ENCODE data around the gene CBX6. TPM values are rescaled to one million over a fixed set of nuclear protein-coding genes. Genes with fewer than 3 reads are reported as not detected.
"Not testable (repeated sequence)": the region's sequence is repeated elsewhere in the genome, so short reads cannot be mapped to it uniquely, and the experiment has no call there.

Gene CBX6
- total and polyA plus RNA-seq, 4 donors: 14.6 to 79.2 (median 23.3) TPM

DNA sequence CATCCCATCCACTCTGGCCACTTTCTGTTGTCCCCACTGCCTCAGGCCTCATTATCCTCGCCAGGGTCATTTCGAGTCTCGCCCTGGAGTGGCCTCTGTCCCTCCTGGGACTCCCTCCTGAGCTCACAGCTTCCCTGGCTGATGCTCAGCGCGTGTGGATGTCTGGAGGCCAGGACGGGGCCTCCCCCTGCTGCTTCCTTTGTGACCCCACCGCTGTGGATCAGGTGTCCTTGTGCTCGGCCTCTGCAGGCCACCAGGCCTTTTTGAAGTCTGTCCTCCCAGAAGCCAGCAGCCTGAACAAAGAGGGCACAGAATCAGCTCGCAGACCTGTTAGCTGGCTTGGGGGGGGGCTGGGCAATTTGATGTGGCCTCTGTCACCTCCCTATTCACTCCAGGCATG lies 13.5 kb downstream of the CBX6 start:
- 73 to 81% methylated on average over 9 of the region's 9 CpGs for WGBS, 2 donors

DNA sequence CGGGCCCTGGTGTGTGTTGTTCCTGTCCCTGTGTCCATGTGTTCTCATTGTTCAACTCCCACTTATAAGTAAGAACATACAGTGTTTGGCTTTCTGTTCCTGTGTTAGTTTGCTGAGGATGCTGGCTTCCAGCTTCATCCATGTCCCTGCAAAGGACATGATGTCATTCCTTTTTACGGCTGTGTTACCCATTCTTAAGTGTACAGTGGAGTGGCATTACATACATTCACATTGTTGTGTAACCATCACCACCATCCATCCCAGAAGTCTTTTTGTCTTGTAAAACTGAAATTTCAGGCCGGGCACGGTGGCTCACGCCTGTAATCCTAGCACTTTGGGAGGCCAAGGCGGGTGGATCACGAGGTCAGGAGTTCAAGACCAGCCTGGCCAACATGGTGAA lies 17.5 kb downstream of the CBX6 start:
- H3K27me3 ChIP-seq (ENCODE audit: control insufficient read depth in 3 of 3, insufficient read depth in 3 of 3, low read length in 2 of 3); H3K9ac ChIP-seq (ENCODE audit: insufficient read depth in 1 of 2, low read length in 2 of 2); H3K4me1 ChIP-seq (ENCODE audit: control insufficient read depth in 5 of 5, insufficient read depth in 5 of 5, low read length in 5 of 5); ATAC-seq (ENCODE audit: insufficient read depth, low FRiP score); H3K36me3 ChIP-seq (ENCODE audit: control insufficient read depth in 4 of 4, insufficient read depth in 4 of 4, low read length in 4 of 4); H3K9me3 ChIP-seq (ENCODE audit: control insufficient read depth in 4 of 4, insufficient read depth in 3 of 4, low read length in 3 of 4); DNase-seq; H3K27ac ChIP-seq (ENCODE audit: low read depth in 1 of 2, low read length in 1 of 2); H3K4me3 ChIP-seq: not testable (repeated sequence)
- WGBS, 2 donors: 85 to 86% methylated on average over 7 of the region's 7 CpGs

More for the DNA sequence above, 13.5 kb downstream of the CBX6 start:
- Histone ChIP-seq H3K27me3 (ENCODE audit: control insufficient read depth in 3 of 3, insufficient read depth in 3 of 3, low read length in 2 of 3) (peaks cover 0 to 4% (median 0%) of the 10 kb centered on the region in 3 donors), H3K36me3 (ENCODE audit: control insufficient read depth in 4 of 4, insufficient read depth in 4 of 4, low read length in 4 of 4) (no peaks in the 10 kb centered on the region), H3K9ac (ENCODE audit: insufficient read depth in 1 of 2, low read length in 2 of 2) (no peak overlapping the region), H3K27ac (ENCODE audit: low read depth in 1 of 2, low read length in 1 of 2) (no peak overlapping the region), H3K9me3 (ENCODE audit: control insufficient read depth in 4 of 4, insufficient read depth in 3 of 4, low read length in 3 of 4) (no peaks in the 10 kb centered on the region), H3K4me1 (ENCODE audit: control insufficient read depth in 5 of 5, insufficient read depth in 5 of 5, low read length in 5 of 5) (peaks cover 0 to 17% (median 5%) of the 10 kb centered on the region in 5 donors), H3K4me3 (no peak overlapping the region)
- ATAC-seq (ENCODE audit: insufficient read depth, low FRiP score) (no peak), DNase-seq (no peak)
- TF ChIP-seq, protein P1, sequence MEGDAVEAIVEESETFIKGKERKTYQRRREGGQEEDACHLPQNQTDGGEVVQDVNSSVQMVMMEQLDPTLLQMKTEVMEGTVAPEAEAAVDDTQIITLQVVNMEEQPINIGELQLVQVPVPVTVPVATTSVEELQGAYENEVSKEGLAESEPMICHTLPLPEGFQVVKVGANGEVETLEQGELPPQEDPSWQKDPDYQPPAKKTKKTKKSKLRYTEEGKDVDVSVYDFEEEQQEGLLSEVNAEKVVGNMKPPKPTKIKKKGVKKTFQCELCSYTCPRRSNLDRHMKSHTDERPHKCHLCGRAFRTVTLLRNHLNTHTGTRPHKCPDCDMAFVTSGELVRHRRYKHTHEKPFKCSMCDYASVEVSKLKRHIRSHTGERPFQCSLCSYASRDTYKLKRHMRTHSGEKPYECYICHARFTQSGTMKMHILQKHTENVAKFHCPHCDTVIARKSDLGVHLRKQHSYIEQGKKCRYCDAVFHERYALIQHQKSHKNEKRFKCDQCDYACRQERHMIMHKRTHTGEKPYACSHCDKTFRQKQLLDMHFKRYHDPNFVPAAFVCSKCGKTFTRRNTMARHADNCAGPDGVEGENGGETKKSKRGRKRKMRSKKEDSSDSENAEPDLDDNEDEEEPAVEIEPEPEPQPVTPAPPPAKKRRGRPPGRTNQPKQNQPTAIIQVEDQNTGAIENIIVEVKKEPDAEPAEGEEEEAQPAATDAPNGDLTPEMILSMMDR (IDR thresholded peaks at IDR 0.05; ENCODE audit: control extremely low read depth, extremely low read depth): no peak

DNA sequence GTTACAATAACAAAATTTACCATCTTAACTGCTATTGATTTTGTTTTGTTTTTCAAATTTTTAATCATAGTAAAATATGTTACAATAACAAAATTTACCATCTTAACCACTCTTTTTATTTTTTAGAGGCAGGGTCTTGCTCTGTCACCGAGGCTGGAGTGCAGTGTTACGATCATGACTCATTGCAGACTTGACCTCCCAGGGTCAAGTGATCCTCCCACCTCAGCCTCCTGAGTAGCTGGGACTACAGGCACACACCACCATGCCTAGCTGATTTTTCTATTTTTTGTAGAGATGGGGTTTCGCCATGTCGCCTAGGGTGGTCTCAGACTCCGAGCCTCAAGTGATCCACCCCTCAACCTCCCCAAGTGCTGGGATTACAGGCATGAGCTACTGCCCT lies 18.1 kb downstream of the CBX6 start:
- not testable (repeated sequence) for H3K4me1 ChIP-seq (ENCODE audit: control insufficient read depth in 5 of 5, insufficient read depth in 5 of 5, low read length in 5 of 5); H3K9me3 ChIP-seq (ENCODE audit: control insufficient read depth in 4 of 4, insufficient read depth in 3 of 4, low read length in 3 of 4); H3K36me3 ChIP-seq (ENCODE audit: control insufficient read depth in 4 of 4, insufficient read depth in 4 of 4, low read length in 4 of 4); H3K9ac ChIP-seq (ENCODE audit: insufficient read depth in 1 of 2, low read length in 2 of 2); DNase-seq; H3K27ac ChIP-seq (ENCODE audit: low read depth in 1 of 2, low read length in 1 of 2); H3K4me3 ChIP-seq; ATAC-seq (ENCODE audit: insufficient read depth, low FRiP score)
- 71 to 84% methylated on average over 5 of the region's 5 CpGs for WGBS, 2 donors
- peaks cover 0 to 11% (median under 1%) of the 10 kb centered on the region in 3 donors for H3K27me3 ChIP-seq (ENCODE audit: control insufficient read depth in 3 of 3, insufficient read depth in 3 of 3, low read length in 2 of 3)

DNA sequence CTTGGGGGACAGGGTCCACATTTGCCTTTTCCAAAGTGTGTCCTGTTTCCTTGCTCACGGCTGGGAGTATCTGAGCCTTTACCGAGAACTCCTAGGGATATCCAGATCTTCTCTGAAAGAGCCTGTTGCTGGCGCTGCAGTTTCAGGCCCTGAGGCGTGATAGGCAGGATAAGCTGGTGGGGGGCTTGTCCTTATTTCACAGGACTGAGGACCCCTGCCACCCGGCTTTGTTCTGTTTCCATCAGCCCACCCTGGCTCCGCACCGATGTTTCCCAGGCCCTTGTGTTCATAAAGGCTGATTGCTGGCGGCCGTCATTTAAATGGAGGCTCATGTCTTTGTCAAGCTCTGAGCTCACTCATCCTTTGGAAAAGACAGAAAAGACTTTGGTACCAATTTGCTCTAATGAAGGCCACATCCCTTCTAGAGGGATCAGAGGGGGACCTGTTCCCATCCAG lies 18.8 kb downstream of the CBX6 start:
- WGBS, 2 donors: 76 to 78% methylated on average over 9 of the region's 9 CpGs
- H3K9ac ChIP-seq (ENCODE audit: insufficient read depth in 1 of 2, low read length in 2 of 2): no peak overlapping the region
- TF ChIP-seq, protein P1 (IDR thresholded peaks at IDR 0.05; ENCODE audit: control extremely low read depth, extremely low read depth): no peak

More for the DNA sequence above, 18.8 kb downstream of the CBX6 start:
- H3K27ac ChIP-seq (ENCODE audit: low read depth in 1 of 2, low read length in 1 of 2): no peak overlapping the region
- ATAC-seq (ENCODE audit: insufficient read depth, low FRiP score) (no peak), DNase-seq (no peak)
- H3K4me1 ChIP-seq (ENCODE audit: control insufficient read depth in 5 of 5, insufficient read depth in 5 of 5, low read length in 5 of 5): no peaks in the 10 kb centered on the region
- no peak overlapping the region for H3K4me3 ChIP-seq
- peaks cover 0 to 15% (median 3%) of the 10 kb centered on the region in 3 donors for H3K27me3 ChIP-seq (ENCODE audit: control insufficient read depth in 3 of 3, insufficient read depth in 3 of 3, low read length in 2 of 3)
- H3K36me3 ChIP-seq (ENCODE audit: control insufficient read depth in 4 of 4, insufficient read depth in 4 of 4, low read length in 4 of 4): no peaks in the 10 kb centered on the region
- H3K9me3 ChIP-seq (ENCODE audit: control insufficient read depth in 4 of 4, insufficient read depth in 3 of 4, low read length in 3 of 4): no peaks in the 10 kb centered on the region
